Measurements from ENCODE around the gene NUDT14.

DNA sequence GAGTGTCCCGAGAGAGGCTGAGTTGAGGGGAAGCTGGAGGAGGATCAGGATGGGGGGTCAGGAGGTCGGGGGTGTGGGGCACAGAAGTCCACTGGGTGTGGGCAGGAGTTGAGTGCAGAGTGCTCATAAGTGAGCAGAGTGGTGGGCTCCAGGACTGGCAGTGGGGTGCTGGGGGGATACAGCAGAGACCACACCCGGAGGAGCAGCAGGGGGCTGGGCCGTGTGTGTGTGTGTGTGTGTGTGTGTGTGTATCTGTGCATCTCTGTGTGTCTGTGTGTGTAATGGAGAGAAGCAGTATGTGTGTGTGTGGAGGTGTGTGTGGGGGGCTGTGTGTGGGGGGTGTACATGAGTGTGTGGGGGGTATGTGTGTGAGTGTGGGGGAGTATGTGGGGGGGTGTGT lies 4.9 kb upstream of the NUDT14 start:
- TF ChIP-seq, protein P1, sequence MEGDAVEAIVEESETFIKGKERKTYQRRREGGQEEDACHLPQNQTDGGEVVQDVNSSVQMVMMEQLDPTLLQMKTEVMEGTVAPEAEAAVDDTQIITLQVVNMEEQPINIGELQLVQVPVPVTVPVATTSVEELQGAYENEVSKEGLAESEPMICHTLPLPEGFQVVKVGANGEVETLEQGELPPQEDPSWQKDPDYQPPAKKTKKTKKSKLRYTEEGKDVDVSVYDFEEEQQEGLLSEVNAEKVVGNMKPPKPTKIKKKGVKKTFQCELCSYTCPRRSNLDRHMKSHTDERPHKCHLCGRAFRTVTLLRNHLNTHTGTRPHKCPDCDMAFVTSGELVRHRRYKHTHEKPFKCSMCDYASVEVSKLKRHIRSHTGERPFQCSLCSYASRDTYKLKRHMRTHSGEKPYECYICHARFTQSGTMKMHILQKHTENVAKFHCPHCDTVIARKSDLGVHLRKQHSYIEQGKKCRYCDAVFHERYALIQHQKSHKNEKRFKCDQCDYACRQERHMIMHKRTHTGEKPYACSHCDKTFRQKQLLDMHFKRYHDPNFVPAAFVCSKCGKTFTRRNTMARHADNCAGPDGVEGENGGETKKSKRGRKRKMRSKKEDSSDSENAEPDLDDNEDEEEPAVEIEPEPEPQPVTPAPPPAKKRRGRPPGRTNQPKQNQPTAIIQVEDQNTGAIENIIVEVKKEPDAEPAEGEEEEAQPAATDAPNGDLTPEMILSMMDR (IDR thresholded peaks at IDR 0.05) = no peak
- no peak for TF ChIP-seq ZFX (IDR thresholded peaks at IDR 0.05; ENCODE audit: borderline replicate concordance)

Data from 22Rv1 (cell line).